ENCODE data around the gene TTYH3.
"Not testable (repeated sequence)": the region's sequence is repeated elsewhere in the genome, so short reads cannot be mapped to it uniquely, and the experiment has no call there.

Gene TTYH3

DNA sequence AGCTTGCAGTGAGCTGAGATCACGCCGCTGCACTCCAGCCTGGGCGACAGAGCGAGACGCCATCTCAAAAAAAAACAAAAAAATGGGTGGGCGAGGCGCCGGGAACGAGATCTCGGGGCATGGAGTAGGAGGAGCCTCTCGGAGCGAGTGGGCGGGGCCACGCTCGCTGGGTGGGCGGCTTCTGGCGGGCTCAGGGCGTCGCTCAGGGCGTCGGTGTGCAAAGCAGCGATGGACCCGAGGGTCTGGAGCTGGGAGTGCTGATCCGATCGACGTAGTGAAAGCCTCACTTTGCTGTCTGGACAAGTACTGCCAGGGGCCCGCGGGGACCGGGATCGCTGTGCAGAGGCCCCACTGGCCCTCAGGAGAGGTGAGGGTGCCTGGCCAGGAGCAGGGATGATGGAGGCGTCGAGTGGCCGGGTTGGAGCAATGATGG is 33.6 kb downstream of the TTYH3 start:
- H3K27ac ChIP-seq (ENCODE audit: insufficient read depth, low read length, poor library complexity, severe bottlenecking) = no peak overlapping the region
- no peaks in the 10 kb centered on the region for H3K4me1 ChIP-seq (ENCODE audit: control insufficient read depth, insufficient read depth, low read length, poor library complexity, severe bottlenecking)
- no peak overlapping the region for H3K4me3 ChIP-seq (ENCODE audit: insufficient read depth, low read depth, low read length, poor library complexity, severe bottlenecking)

DNA sequence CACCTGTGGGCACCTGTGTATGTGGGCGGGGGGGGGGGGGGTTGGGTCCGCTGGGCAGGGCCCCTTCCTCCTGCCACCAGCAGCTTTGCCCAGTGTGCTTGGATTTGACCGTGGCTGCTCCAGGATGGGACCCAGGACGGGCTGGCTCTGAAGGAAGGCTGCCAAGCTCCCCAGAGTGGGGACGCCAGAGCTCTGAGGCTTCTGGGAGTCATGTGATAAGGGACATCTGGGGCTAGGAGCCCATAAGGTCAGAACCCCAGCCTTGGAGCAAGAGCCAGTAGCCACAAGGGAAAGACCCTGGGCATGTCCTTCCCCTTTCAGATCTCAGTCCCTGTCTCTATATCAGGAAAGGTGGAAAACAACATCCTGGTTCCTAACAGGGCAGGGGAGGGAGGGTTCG is 34.4 kb downstream of the TTYH3 start:
- Histone ChIP-seq H3K9me3 (ENCODE audit: control insufficient read depth, low read length) (no peaks in the 10 kb centered on the region), H3K4me3 (ENCODE audit: insufficient read depth, low read depth, low read length, poor library complexity, severe bottlenecking) (no peak overlapping the region), H3K36me3 (ENCODE audit: control insufficient read depth, insufficient read depth, low read length) (no peaks in the 10 kb centered on the region), H3K27ac (ENCODE audit: insufficient read depth, low read length, poor library complexity, severe bottlenecking) (no peak overlapping the region), H3K27me3 (replicated peaks; ENCODE audit: control insufficient read depth, insufficient read depth, low read length, poor library complexity, severe bottlenecking) (no peaks in the 10 kb centered on the region), H3K4me1 (ENCODE audit: control insufficient read depth, insufficient read depth, low read length, poor library complexity, severe bottlenecking) (peaks cover 3% of the 10 kb centered on the region)
- DNase-seq = no peak

More for the DNA sequence above, 33.6 kb downstream of the TTYH3 start:
- DNase-seq = no peak
- Histone ChIP-seq H3K27me3 (replicated peaks; ENCODE audit: control insufficient read depth, insufficient read depth, low read length, poor library complexity, severe bottlenecking) (no peaks in the 10 kb centered on the region), H3K36me3 (ENCODE audit: control insufficient read depth, insufficient read depth, low read length) (no peaks in the 10 kb centered on the region), H3K9me3 (ENCODE audit: control insufficient read depth, low read length) (no peaks in the 10 kb centered on the region)

DNA sequence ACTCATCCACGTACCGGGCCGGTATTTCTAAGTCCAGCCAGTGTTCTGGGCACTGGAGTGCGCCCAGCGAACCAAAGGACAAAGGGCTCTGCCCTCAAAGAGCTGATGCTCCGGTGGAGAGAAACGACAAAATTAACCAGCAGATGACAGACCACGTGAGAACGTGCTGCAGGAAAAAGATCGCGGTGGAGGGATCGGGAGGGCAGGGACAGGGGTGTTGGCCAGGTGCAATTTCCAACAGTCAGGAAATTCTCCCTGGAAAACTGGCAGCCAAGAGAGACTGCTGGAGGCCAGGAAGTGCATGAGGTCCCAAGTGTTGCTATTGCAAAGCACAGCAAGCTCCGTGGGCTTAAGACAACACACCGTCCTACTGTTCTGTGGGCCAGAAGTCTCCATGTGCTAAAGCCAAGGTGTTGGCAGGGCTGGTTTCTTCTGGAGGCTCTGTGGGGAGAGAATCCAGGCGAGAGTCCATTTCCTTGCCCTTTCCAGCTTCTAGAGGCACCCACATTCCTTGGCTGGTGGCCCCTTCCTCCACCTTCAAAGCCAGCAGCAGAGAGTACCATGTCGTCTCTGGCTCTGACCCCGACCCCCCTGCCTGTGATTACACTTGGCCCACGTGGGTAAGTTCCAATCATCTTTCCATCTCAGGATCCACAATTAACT is 34.9 kb downstream of the TTYH3 start:
- no peak for DNase-seq
- H3K27me3 ChIP-seq (replicated peaks; ENCODE audit: control insufficient read depth, insufficient read depth, low read length, poor library complexity, severe bottlenecking) = no peaks in the 10 kb centered on the region
- H3K36me3 ChIP-seq (ENCODE audit: control insufficient read depth, insufficient read depth, low read length) = no peaks in the 10 kb centered on the region
- H3K27ac ChIP-seq (ENCODE audit: insufficient read depth, low read length, poor library complexity, severe bottlenecking) = no peak overlapping the region
- no peak overlapping the region for H3K4me3 ChIP-seq (ENCODE audit: insufficient read depth, low read depth, low read length, poor library complexity, severe bottlenecking)
- no peaks in the 10 kb centered on the region for H3K9me3 ChIP-seq (ENCODE audit: control insufficient read depth, low read length)
- peaks cover 6% of the 10 kb centered on the region for H3K4me1 ChIP-seq (ENCODE audit: control insufficient read depth, insufficient read depth, low read length, poor library complexity, severe bottlenecking)

DNA sequence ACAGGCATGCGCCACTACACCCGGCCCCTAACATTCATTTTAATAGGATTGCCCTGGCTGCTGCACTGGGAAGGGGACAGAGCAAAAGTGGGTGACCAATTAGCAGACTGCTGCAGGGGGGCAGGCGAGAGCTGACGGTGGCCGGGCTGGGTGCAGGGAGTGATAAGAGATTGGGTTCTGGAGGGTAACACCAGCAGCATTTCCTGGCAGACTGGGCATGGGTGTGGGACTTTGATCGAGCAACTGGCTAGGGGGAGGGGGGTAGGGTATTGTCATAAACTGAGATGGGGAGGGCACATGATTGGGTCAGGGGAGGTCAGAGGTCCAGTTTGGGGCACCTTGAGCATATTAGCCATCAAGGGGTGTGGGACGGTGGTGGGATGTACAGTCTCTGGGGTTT is 36.1 kb downstream of the TTYH3 start:
- Histone ChIP-seq H3K9me3 (ENCODE audit: control insufficient read depth, low read length) (no peaks in the 10 kb centered on the region), H3K27me3 (replicated peaks; ENCODE audit: control insufficient read depth, insufficient read depth, low read length, poor library complexity, severe bottlenecking) (no peaks in the 10 kb centered on the region), H3K4me3 (ENCODE audit: insufficient read depth, low read depth, low read length, poor library complexity, severe bottlenecking) (no peak overlapping the region), H3K4me1 (ENCODE audit: control insufficient read depth, insufficient read depth, low read length, poor library complexity, severe bottlenecking) (peaks cover 6% of the 10 kb centered on the region), H3K36me3 (ENCODE audit: control insufficient read depth, insufficient read depth, low read length) (no peaks in the 10 kb centered on the region), H3K27ac (ENCODE audit: insufficient read depth, low read length, poor library complexity, severe bottlenecking) (no peak overlapping the region)
- DNase-seq = no peak

DNA sequence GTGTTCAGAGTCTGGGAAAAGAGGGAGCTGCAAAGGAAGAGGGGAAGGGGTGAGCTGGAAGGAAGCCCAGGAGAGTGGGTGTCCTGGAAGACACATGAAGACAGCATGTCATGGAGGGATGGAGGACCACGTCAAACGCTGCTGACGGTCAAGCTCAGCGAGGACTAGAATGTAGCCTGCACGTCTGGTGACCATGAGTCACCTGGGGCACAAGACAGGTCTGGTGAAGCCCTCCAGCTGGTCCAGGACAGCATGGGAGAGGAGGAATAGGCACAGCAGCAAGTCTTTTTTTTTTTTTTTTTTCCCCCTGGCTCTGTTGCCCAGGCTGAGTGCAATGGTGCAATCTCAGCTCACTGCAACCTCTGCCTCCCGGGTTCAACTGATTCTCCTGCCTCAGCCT is 36.6 kb downstream of the TTYH3 start:
- Histone ChIP-seq H3K9me3 (ENCODE audit: control insufficient read depth, low read length) (no peaks in the 10 kb centered on the region), H3K27me3 (replicated peaks; ENCODE audit: control insufficient read depth, insufficient read depth, low read length, poor library complexity, severe bottlenecking) (no peaks in the 10 kb centered on the region), H3K36me3 (ENCODE audit: control insufficient read depth, insufficient read depth, low read length) (no peaks in the 10 kb centered on the region), H3K4me3 (ENCODE audit: insufficient read depth, low read depth, low read length, poor library complexity, severe bottlenecking) (no peak overlapping the region), H3K4me1 (ENCODE audit: control insufficient read depth, insufficient read depth, low read length, poor library complexity, severe bottlenecking) (peaks cover 6% of the 10 kb centered on the region), H3K27ac (ENCODE audit: insufficient read depth, low read length, poor library complexity, severe bottlenecking) (no peak overlapping the region)
- no peak for DNase-seq

GRCh38 chr7:2670171-2670570 is 38.4 kb downstream of the TTYH3 start:
- Histone ChIP-seq H3K4me3 (ENCODE audit: insufficient read depth, low read depth, low read length, poor library complexity, severe bottlenecking) (no peak overlapping the region), H3K4me1 (ENCODE audit: control insufficient read depth, insufficient read depth, low read length, poor library complexity, severe bottlenecking) (peaks cover 6% of the 10 kb centered on the region), H3K9me3 (ENCODE audit: control insufficient read depth, low read length) (no peaks in the 10 kb centered on the region), H3K27me3 (replicated peaks; ENCODE audit: control insufficient read depth, insufficient read depth, low read length, poor library complexity, severe bottlenecking) (no peaks in the 10 kb centered on the region), H3K27ac (ENCODE audit: insufficient read depth, low read length, poor library complexity, severe bottlenecking) (no peak overlapping the region), H3K36me3 (ENCODE audit: control insufficient read depth, insufficient read depth, low read length) (no peaks in the 10 kb centered on the region)
- no peak for DNase-seq

GRCh38 chr7:2670720-2671391 is 39.1 kb downstream of the TTYH3 start:
- Histone ChIP-seq H3K27ac (ENCODE audit: insufficient read depth, low read length, poor library complexity, severe bottlenecking) (no peak overlapping the region), H3K4me1 (ENCODE audit: control insufficient read depth, insufficient read depth, low read length, poor library complexity, severe bottlenecking) (peaks cover 6% of the 10 kb centered on the region), H3K9me3 (ENCODE audit: control insufficient read depth, low read length) (no peaks in the 10 kb centered on the region), H3K36me3 (ENCODE audit: control insufficient read depth, insufficient read depth, low read length) (no peaks in the 10 kb centered on the region), H3K27me3 (replicated peaks; ENCODE audit: control insufficient read depth, insufficient read depth, low read length, poor library complexity, severe bottlenecking) (no peaks in the 10 kb centered on the region), H3K4me3 (ENCODE audit: insufficient read depth, low read depth, low read length, poor library complexity, severe bottlenecking) (no peak overlapping the region)
- peak; percentile 19 to 33 (median 31) for DNase-seq

DNA sequence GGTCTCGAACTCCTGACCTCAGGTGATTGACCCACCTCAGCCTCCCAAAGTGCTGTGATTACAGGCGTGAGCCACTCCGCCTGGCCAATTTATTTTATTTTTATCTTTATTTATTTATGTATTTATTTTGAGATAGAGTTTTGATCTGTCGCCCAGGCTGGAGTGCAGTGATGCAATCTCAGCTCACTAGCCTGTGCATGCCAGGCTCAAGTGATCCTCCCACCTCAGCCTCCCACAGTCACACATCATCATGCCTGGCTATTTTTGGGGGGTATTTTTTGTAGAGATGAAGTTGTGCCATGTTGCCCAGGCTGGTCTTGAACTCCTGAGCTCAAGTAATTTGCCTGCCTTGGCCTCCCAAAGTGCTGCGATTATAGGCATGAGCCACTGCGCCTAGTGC is 41.4 kb downstream of the TTYH3 start:
- DNase-seq; H3K27ac ChIP-seq (ENCODE audit: insufficient read depth, low read length, poor library complexity, severe bottlenecking); H3K4me1 ChIP-seq (ENCODE audit: control insufficient read depth, insufficient read depth, low read length, poor library complexity, severe bottlenecking); H3K27me3 ChIP-seq (replicated peaks; ENCODE audit: control insufficient read depth, insufficient read depth, low read length, poor library complexity, severe bottlenecking); H3K36me3 ChIP-seq (ENCODE audit: control insufficient read depth, insufficient read depth, low read length); H3K4me3 ChIP-seq (ENCODE audit: insufficient read depth, low read depth, low read length, poor library complexity, severe bottlenecking); H3K9me3 ChIP-seq (ENCODE audit: control insufficient read depth, low read length): not testable (repeated sequence)

- Histone ChIP-seq H3K36me3 (ENCODE audit: control insufficient read depth, insufficient read depth, low read length) (no peaks in the 10 kb centered on the region), H3K4me1 (ENCODE audit: control insufficient read depth, insufficient read depth, low read length, poor library complexity, severe bottlenecking) (peaks cover 6% of the 10 kb centered on the region), H3K27me3 (replicated peaks; ENCODE audit: control insufficient read depth, insufficient read depth, low read length, poor library complexity, severe bottlenecking) (no peaks in the 10 kb centered on the region), H3K27ac (ENCODE audit: insufficient read depth, low read length, poor library complexity, severe bottlenecking) (no peak overlapping the region), H3K4me3 (ENCODE audit: insufficient read depth, low read depth, low read length, poor library complexity, severe bottlenecking) (no peak overlapping the region), H3K9me3 (ENCODE audit: control insufficient read depth, low read length) (no peaks in the 10 kb centered on the region)
- no peak for DNase-seq
These were observed 42.1 kb downstream of the TTYH3 start for GRCh38 chr7:2673934-2674333.

GRCh38 chr7:2675256-2675764 is 43.5 kb downstream of the TTYH3 start:
- H3K4me3 ChIP-seq (ENCODE audit: insufficient read depth, low read depth, low read length, poor library complexity, severe bottlenecking) = no peak overlapping the region
- H3K4me1 ChIP-seq (ENCODE audit: control insufficient read depth, insufficient read depth, low read length, poor library complexity, severe bottlenecking) = peaks cover 6% of the 10 kb centered on the region
- DNase-seq = no peak
- H3K27me3 ChIP-seq (replicated peaks; ENCODE audit: control insufficient read depth, insufficient read depth, low read length, poor library complexity, severe bottlenecking) = no peaks in the 10 kb centered on the region
- no peaks in the 10 kb centered on the region for H3K9me3 ChIP-seq (ENCODE audit: control insufficient read depth, low read length)
- H3K27ac ChIP-seq (ENCODE audit: insufficient read depth, low read length, poor library complexity, severe bottlenecking) = no peak overlapping the region
- no peaks in the 10 kb centered on the region for H3K36me3 ChIP-seq (ENCODE audit: control insufficient read depth, insufficient read depth, low read length)
